Measurements from ENCODE around the gene DDB1.

GRCh38 chr11:61333550-61334433 lies 887 bp upstream of the DDB1 start:
- TF ChIP-seq CTCF (IDR thresholded peaks at IDR 0.05) (no peak), POLR2AphosphoS5 (IDR thresholded peaks at IDR 0.05) (no peak)

Data from breast epithelium (tissue), 3 donors.